ENCODE data around the gene FIBCD1. TPM values are rescaled to one million over a fixed set of nuclear protein-coding genes. Genes with fewer than 3 reads are reported as not detected.

FIBCD1 gene
- total RNA-seq, 1 donor: 5.1 TPM

GRCh38 chr9:130908878-130909355, 30.1 kb downstream of the FIBCD1 start:
- H3K9me3 ChIP-seq (ENCODE audit: low read depth, low read length): no peaks in the 10 kb centered on the region
- no peak overlapping the region for H3K27ac ChIP-seq (ENCODE audit: low read depth, low read length)
- no peak overlapping the region for H3K4me3 ChIP-seq (ENCODE audit: insufficient read depth, low read length)
- no peak overlapping the region for H3K4me2 ChIP-seq (ENCODE audit: insufficient read depth, low read length)
- no peak for DNase-seq (ENCODE audit: insufficient read length, low spot score, missing footprints)
- no peaks in the 10 kb centered on the region for H3K36me3 ChIP-seq (ENCODE audit: insufficient read depth, low read length)
- H3K4me1 ChIP-seq (ENCODE audit: insufficient read depth, low read length): no peaks in the 10 kb centered on the region
- H3K79me2 ChIP-seq (ENCODE audit: insufficient read depth, low read length): no peaks in the 10 kb centered on the region
- no peak for TF ChIP-seq CTCF (IDR thresholded peaks at IDR 0.05; ENCODE audit: extremely low read depth, low read depth, low read length)
- H4K20me1 ChIP-seq (ENCODE audit: insufficient read depth, low read length): no peaks in the 10 kb centered on the region
- H2AFZ ChIP-seq (ENCODE audit: low read length): no peak overlapping the region
- H3K27me3 ChIP-seq (ENCODE audit: insufficient read depth, low read length): no peaks in the 10 kb centered on the region

GRCh38 chr9:130908146-130908877, 30.7 kb downstream of the FIBCD1 start:
- Histone ChIP-seq H3K4me2 (ENCODE audit: insufficient read depth, low read length) (no peak overlapping the region), H3K4me3 (ENCODE audit: insufficient read depth, low read length) (no peak overlapping the region), H3K4me1 (ENCODE audit: insufficient read depth, low read length) (no peaks in the 10 kb centered on the region), H4K20me1 (ENCODE audit: insufficient read depth, low read length) (no peaks in the 10 kb centered on the region), H3K27me3 (ENCODE audit: insufficient read depth, low read length) (no peaks in the 10 kb centered on the region), H3K9me3 (ENCODE audit: low read depth, low read length) (no peaks in the 10 kb centered on the region), H3K36me3 (ENCODE audit: insufficient read depth, low read length) (no peaks in the 10 kb centered on the region), H3K27ac (ENCODE audit: low read depth, low read length) (no peak overlapping the region), H2AFZ (ENCODE audit: low read length) (no peak overlapping the region), H3K79me2 (ENCODE audit: insufficient read depth, low read length) (no peaks in the 10 kb centered on the region)
- TF ChIP-seq CTCF (IDR thresholded peaks at IDR 0.05; ENCODE audit: extremely low read depth, low read depth, low read length): no peak
- no peak for DNase-seq (ENCODE audit: insufficient read length, low spot score, missing footprints)

GRCh38 chr9:130906735-130907416, 32.2 kb downstream of the FIBCD1 start:
- no peak overlapping the region for H3K27ac ChIP-seq (ENCODE audit: low read depth, low read length)
- DNase-seq (ENCODE audit: insufficient read length, low spot score, missing footprints): no peak
- no peak overlapping the region for H2AFZ ChIP-seq (ENCODE audit: low read length)
- H3K4me3 ChIP-seq (ENCODE audit: insufficient read depth, low read length): no peak overlapping the region
- H3K36me3 ChIP-seq (ENCODE audit: insufficient read depth, low read length): no peaks in the 10 kb centered on the region
- H3K4me2 ChIP-seq (ENCODE audit: insufficient read depth, low read length): no peak overlapping the region
- no peak for TF ChIP-seq CTCF (IDR thresholded peaks at IDR 0.05; ENCODE audit: extremely low read depth, low read depth, low read length)
- H3K79me2 ChIP-seq (ENCODE audit: insufficient read depth, low read length): no peaks in the 10 kb centered on the region
- no peaks in the 10 kb centered on the region for H3K4me1 ChIP-seq (ENCODE audit: insufficient read depth, low read length)
- no peaks in the 10 kb centered on the region for H3K27me3 ChIP-seq (ENCODE audit: insufficient read depth, low read length)
- no peaks in the 10 kb centered on the region for H3K9me3 ChIP-seq (ENCODE audit: low read depth, low read length)
- no peaks in the 10 kb centered on the region for H4K20me1 ChIP-seq (ENCODE audit: insufficient read depth, low read length)
